HepG2 (cell line): Measurements from ENCODE around the gene HSPB9. TPM values are rescaled to one million over a fixed set of nuclear protein-coding genes. Genes with fewer than 3 reads are reported as not detected.
A peak's percentile ranks its signal among the peaks of the same experiment; 100 is the strongest.

Source experiments
- ATM ChIP-seq: fragments of 450-650 bp; IDR thresholded peaks from 2 replicates; pipeline ENCODE4 v1.7.1; 2017; ENCODE audit warnings: mild to moderate bottlenecking, borderline replicate concordance
- CBFB ChIP-seq: sonication (generic); formaldehyde crosslinking; IDR thresholded peaks from 2 replicates; pipeline ENCODE4 v1.4.0; 2020; ENCODE audit warnings: missing genetic modification reagents
- FOXK2 ChIP-seq: fragments of 450-650 bp; IDR thresholded peaks from 2 replicates; pipeline ENCODE4 v1.6.1; 2016
- GATAD2A ChIP-seq: IDR thresholded peaks from 2 replicates; pipeline ENCODE4 v1.6.1; 2016
- HNRNPUL1 ChIP-seq: fragments of 200-400 bp; formaldehyde crosslinking; IDR thresholded peaks from 2 replicates; pipeline ENCODE4 v1.6.1; 2017; ENCODE audit warnings: low read depth, mild to moderate bottlenecking, low read length, moderate library complexity
- KLF6 ChIP-seq: IDR thresholded peaks from 2 replicates; pipeline ENCODE4 v1.8.0; 2016; ENCODE audit warnings: missing biosample characterization, missing genetic modification reagents
- MBD4 ChIP-seq: IDR thresholded peaks from 2 replicates; pipeline ENCODE4 v1.6.1; 2012; ENCODE audit warnings: low read length, inconsistent platforms, borderline replicate concordance
- MTF1 ChIP-seq: sonication (generic); formaldehyde crosslinking; IDR thresholded peaks from 2 replicates; pipeline ENCODE4 v1.5.0; 2020; ENCODE audit warnings: missing genetic modification reagents
- NR2F6 ChIP-seq, 2 experiments: IDR thresholded peaks; 2 replicates each; pipeline ENCODE4 v1.6.1; 2016; ENCODE audit warnings: antibody characterized with exemption in 1 of 2, mild to moderate bottlenecking in 1 of 2
- ZFY ChIP-seq: sonication (generic); formaldehyde crosslinking; IDR thresholded peaks from 2 replicates; pipeline ENCODE4 v1.4.0; 2020; ENCODE audit warnings: missing genetic modification reagents
- ZNF10 ChIP-seq: sonication (generic); formaldehyde crosslinking; IDR thresholded peaks from 2 replicates; pipeline ENCODE4 v1.4.0; 2020; ENCODE audit warnings: mild to moderate bottlenecking, low read depth, missing genetic modification reagents, borderline replicate concordance
- ZNF138 ChIP-seq: sonication (generic); formaldehyde crosslinking; IDR thresholded peaks from 2 replicates; pipeline ENCODE4 v1.5.0; 2020; ENCODE audit warnings: mild to moderate bottlenecking, low read depth, missing genetic modification reagents
- ZNF232 ChIP-seq: sonication (generic); formaldehyde crosslinking; IDR thresholded peaks from 2 replicates; pipeline ENCODE4 v1.4.0; 2020; ENCODE audit warnings: missing genetic modification reagents, borderline replicate concordance
- ZNF335 ChIP-seq: sonication (generic); formaldehyde crosslinking; IDR thresholded peaks from 2 replicates; pipeline ENCODE4 v1.4.0; 2020; ENCODE audit warnings: missing genetic modification reagents
- ZNF468 ChIP-seq: sonication (generic); formaldehyde crosslinking; IDR thresholded peaks from 2 replicates; pipeline ENCODE4 v1.8.0; 2022; ENCODE audit warnings: mild to moderate bottlenecking, moderate library complexity, missing genetic modification reagents
- ZNF510 ChIP-seq: sonication (generic); formaldehyde crosslinking; IDR thresholded peaks from 2 replicates; pipeline ENCODE4 v1.4.0; 2020; ENCODE audit warnings: low read depth, mild to moderate bottlenecking, missing genetic modification reagents
- ZNF749 ChIP-seq: sonication (generic); formaldehyde crosslinking; IDR thresholded peaks from 2 replicates; pipeline ENCODE4 v1.8.0; 2022; ENCODE audit warnings: mild to moderate bottlenecking, missing genetic modification reagents, moderate library complexity, borderline replicate concordance
- ZNF761 ChIP-seq: sonication (generic); formaldehyde crosslinking; conservative IDR thresholded peaks from 2 replicates; pipeline ENCODE4 v1.4.0; 2020; ENCODE audit warnings: mild to moderate bottlenecking, missing genetic modification reagents
- polyA plus RNA-seq, 8 experiments: library from polyadenylated mRNA; depleted of rRNA in 3 of 8; stranded (reverse) in 7 of 8; unstranded in 1 of 8; fragments of >200 nt; fragmentation: Illumina TruSeq in 4 of 8; extraction: Trizol in 4 of 8; gene quantifications; 2 replicates each; pipeline versions ENCODE4 v1.2.1 to v1.2.3, GENCODE V29; 2011 to 2016; ENCODE audit warnings: low read depth in 4 of 8, missing spikeins in 1 of 8, mixed read lengths in 1 of 8; ENCODE audit not compliant: insufficient read depth in 1 of 8
- total RNA-seq, 5 experiments: library from RNA; depleted of rRNA; stranded (reverse); fragments of >200 nt; fragmentation: Illumina TruSeq; extraction: Trizol; gene quantifications; 2 replicates each; pipeline ENCODE4 v1.2.3, GENCODE V29; 2016; ENCODE audit warnings: low read depth in 1 of 5
- TF ChIP-seq, protein P1 (sequence below): sonication (generic); formaldehyde crosslinking; IDR thresholded peaks from 2 replicates; pipeline ENCODE4 v1.5.1; 2020; ENCODE audit warnings: mild to moderate bottlenecking, missing genetic modification reagents, borderline replicate concordance
- TF ChIP-seq, protein P2 (sequence below): sonication (generic); formaldehyde crosslinking; IDR thresholded peaks from 2 replicates; pipeline ENCODE4 v1.5.0; 2020; ENCODE audit warnings: mild to moderate bottlenecking, missing genetic modification reagents
- TF ChIP-seq, protein P3 (sequence below): sonication (generic); formaldehyde crosslinking; IDR thresholded peaks from 2 replicates; pipeline ENCODE4 v1.5.1; 2020; ENCODE audit warnings: missing genetic modification reagents, mild to moderate bottlenecking, borderline replicate concordance

The HSPB9 gene
- total and polyA plus RNA-seq, 2 of the 13 experiments (the other 11 are each of a cell fraction or from before 2014, with no cell fraction given) = 0.05 to 0.24 TPM

DNA sequence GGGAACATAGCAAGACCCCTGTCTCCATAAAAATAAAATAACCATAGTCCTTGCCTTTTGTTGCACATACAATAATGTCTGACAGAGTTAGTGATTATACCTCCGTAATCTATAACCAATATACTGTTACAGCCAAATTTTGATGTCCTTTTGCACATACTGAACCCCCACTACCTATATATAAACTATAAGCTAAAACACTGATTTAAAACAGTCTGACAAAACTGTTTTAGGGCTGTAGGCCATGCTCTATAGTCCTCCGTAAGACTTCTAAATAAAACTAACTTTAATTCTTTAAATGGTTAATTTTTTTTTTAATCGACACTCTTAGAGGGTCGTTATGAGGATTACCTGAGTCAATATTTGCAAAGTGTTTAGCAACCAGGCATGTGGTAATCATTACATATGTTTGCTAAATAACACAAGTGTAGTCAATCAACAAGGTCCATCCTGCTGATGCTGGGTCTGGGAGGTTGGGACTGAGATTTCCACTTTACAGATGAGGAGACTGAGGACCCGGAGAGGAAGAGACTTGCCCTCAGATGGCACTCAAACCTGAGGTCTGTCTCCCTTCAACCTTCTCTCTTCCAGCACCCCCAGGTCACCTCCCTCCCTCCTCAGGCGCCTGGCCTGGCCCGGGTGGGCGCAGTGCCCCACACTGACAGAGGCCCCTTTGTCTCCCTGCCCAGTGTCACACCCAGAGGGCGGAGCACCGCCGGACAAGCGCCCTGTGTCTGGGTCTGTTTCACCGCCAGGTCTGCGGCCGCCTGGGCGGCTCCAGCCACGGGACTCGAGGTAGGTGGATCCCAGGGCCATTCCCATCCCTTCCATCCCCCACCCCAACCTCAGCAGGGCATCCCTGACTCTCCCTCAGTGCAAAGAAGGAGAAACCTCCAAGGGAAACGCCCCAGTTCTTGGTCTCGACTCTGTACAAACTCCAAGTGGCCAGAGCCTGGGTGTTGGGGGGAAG is 34.6 kb upstream of the HSPB9 start (continued):
- TF ChIP-seq, protein P1, sequence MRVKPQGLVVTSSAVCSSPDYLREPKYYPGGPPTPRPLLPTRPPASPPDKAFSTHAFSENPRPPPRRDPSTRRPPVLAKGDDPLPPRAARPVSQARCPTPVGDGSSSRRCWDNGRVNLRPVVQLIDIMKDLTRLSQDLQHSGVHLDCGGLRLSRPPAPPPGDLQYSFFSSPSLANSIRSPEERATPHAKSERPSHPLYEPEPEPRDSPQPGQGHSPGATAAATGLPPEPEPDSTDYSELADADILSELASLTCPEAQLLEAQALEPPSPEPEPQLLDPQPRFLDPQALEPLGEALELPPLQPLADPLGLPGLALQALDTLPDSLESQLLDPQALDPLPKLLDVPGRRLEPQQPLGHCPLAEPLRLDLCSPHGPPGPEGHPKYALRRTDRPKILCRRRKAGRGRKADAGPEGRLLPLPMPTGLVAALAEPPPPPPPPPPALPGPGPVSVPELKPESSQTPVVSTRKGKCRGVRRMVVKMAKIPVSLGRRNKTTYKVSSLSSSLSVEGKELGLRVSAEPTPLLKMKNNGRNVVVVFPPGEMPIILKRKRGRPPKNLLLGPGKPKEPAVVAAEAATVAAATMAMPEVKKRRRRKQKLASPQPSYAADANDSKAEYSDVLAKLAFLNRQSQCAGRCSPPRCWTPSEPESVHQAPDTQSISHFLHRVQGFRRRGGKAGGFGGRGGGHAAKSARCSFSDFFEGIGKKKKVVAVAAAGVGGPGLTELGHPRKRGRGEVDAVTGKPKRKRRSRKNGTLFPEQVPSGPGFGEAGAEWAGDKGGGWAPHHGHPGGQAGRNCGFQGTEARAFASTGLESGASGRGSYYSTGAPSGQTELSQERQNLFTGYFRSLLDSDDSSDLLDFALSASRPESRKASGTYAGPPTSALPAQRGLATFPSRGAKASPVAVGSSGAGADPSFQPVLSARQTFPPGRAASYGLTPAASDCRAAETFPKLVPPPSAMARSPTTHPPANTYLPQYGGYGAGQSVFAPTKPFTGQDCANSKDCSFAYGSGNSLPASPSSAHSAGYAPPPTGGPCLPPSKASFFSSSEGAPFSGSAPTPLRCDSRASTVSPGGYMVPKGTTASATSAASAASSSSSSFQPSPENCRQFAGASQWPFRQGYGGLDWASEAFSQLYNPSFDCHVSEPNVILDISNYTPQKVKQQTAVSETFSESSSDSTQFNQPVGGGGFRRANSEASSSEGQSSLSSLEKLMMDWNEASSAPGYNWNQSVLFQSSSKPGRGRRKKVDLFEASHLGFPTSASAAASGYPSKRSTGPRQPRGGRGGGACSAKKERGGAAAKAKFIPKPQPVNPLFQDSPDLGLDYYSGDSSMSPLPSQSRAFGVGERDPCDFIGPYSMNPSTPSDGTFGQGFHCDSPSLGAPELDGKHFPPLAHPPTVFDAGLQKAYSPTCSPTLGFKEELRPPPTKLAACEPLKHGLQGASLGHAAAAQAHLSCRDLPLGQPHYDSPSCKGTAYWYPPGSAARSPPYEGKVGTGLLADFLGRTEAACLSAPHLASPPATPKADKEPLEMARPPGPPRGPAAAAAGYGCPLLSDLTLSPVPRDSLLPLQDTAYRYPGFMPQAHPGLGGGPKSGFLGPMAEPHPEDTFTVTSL (CRISPR knock-in tag) = no peak
- TF ChIP-seq ZNF10 (CRISPR knock-in tag) = no peak
- TF ChIP-seq ZNF138 (CRISPR knock-in tag) = no peak
- peak; percentile 7; the same call in 1 of the 2 replicates for TF ChIP-seq NR2F6 (IDR thresholded peaks at IDR 0.05)
- peak; percentile 34; the same call in 1 of the 2 replicates for TF ChIP-seq NR2F6 (CRISPR knock-in tag; IDR thresholded peaks at IDR 0.05)
- no peak for TF ChIP-seq HNRNPUL1
- no peak for TF ChIP-seq MTF1 (CRISPR knock-in tag)
- TF ChIP-seq ZFY (CRISPR knock-in tag) = no peak; the same call in 1 of the 2 replicates
- TF ChIP-seq KLF6 (CRISPR knock-in tag) = peak; percentile 34; the same call in 1 of the 2 replicates
- TF ChIP-seq, protein P2, sequence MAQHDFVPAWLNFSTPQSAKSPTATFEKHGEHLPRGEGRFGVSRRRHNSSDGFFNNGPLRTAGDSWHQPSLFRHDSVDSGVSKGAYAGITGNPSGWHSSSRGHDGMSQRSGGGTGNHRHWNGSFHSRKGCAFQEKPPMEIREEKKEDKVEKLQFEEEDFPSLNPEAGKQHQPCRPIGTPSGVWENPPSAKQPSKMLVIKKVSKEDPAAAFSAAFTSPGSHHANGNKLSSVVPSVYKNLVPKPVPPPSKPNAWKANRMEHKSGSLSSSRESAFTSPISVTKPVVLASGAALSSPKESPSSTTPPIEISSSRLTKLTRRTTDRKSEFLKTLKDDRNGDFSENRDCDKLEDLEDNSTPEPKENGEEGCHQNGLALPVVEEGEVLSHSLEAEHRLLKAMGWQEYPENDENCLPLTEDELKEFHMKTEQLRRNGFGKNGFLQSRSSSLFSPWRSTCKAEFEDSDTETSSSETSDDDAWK = no peak
- TF ChIP-seq, protein P3, sequence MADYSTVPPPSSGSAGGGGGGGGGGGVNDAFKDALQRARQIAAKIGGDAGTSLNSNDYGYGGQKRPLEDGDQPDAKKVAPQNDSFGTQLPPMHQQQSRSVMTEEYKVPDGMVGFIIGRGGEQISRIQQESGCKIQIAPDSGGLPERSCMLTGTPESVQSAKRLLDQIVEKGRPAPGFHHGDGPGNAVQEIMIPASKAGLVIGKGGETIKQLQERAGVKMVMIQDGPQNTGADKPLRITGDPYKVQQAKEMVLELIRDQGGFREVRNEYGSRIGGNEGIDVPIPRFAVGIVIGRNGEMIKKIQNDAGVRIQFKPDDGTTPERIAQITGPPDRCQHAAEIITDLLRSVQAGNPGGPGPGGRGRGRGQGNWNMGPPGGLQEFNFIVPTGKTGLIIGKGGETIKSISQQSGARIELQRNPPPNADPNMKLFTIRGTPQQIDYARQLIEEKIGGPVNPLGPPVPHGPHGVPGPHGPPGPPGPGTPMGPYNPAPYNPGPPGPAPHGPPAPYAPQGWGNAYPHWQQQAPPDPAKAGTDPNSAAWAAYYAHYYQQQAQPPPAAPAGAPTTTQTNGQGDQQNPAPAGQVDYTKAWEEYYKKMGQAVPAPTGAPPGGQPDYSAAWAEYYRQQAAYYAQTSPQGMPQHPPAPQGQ = no peak
- TF ChIP-seq ATM = no peak
- no peak for TF ChIP-seq ZNF468 (CRISPR knock-in tag)
- no peak for TF ChIP-seq FOXK2
- TF ChIP-seq CBFB = no peak
- TF ChIP-seq ZNF335 (CRISPR knock-in tag) = no peak
- peak; percentile 65; the same call in 1 of the 2 replicates for TF ChIP-seq ZNF761 (CRISPR knock-in tag)
- no peak for TF ChIP-seq ZNF749 (CRISPR knock-in tag)
- no peak for TF ChIP-seq MBD4
- TF ChIP-seq GATAD2A (CRISPR knock-in tag) = peak; percentile 93
- no peak for TF ChIP-seq ZNF510 (CRISPR knock-in tag)
- no peak for TF ChIP-seq ZNF232
